ENCODE measurements around the gene ZNF76.

ZNF76 gene

GRCh38 chr6:35291491-35291890 lies 32.0 kb downstream of the ZNF76 start:
- H3K9me3 Mint-ChIP-seq, result no peaks in the 10 kb centered on the region
- peaks cover 0 to 1% of the 10 kb centered on the region in 2 donors for H3K4me1 Mint-ChIP-seq (ENCODE audit: low read depth in 2 of 2)
- H3K36me3 Mint-ChIP-seq (ENCODE audit: insufficient read depth), result peaks cover 25% of the 10 kb centered on the region
- H3K27ac Mint-ChIP-seq, result peak overlapping the region in 1 of 2 donors; percentile 7
- no peaks in the 10 kb centered on the region for H3K27me3 Mint-ChIP-seq
- ATAC-seq (replicated peaks) (no peak), DNase-seq (no peak)
- no peak overlapping the region for H3K4me3 Mint-ChIP-seq

- peaks cover 3% of the 10 kb centered on the region in 2 donors for H3K4me1 Mint-ChIP-seq (ENCODE audit: low read depth in 2 of 2)
- no peak overlapping the region for H3K4me3 Mint-ChIP-seq
- H3K9me3 Mint-ChIP-seq, result no peaks in the 10 kb centered on the region
- H3K27me3 Mint-ChIP-seq, result no peaks in the 10 kb centered on the region
- H3K27ac Mint-ChIP-seq, result peak overlapping the region in 1 of 2 donors; percentile 51
- H3K36me3 Mint-ChIP-seq (ENCODE audit: insufficient read depth), result peaks cover 24% of the 10 kb centered on the region
- DNase-seq (no peak), ATAC-seq (replicated peaks) (no peak)
These were observed 33.0 kb downstream of the ZNF76 start for GRCh38 chr6:35292494-35292893.

- DNase-seq (no peak), ATAC-seq (replicated peaks) (no peak)
- Mint-ChIP-seq H3K36me3 (ENCODE audit: insufficient read depth) (peaks cover 15% of the 10 kb centered on the region), H3K4me3 (no peak overlapping the region), H3K9me3 (no peaks in the 10 kb centered on the region), H3K27ac (peak overlapping the region in 1 of 2 donors; percentile 66), H3K27me3 (no peaks in the 10 kb centered on the region), H3K4me1 (ENCODE audit: low read depth in 2 of 2) (peaks cover 5 to 6% of the 10 kb centered on the region in 2 donors)
These were observed 34.1 kb downstream of the ZNF76 start for GRCh38 chr6:35293681-35294080.

GRCh38 chr6:35294308-35294945 lies 34.9 kb downstream of the ZNF76 start:
- DNase-seq, result peak in 2 of 3 experiments; percentile 27 to 34
- Mint-ChIP-seq H3K27me3 (no peaks in the 10 kb centered on the region), H3K36me3 (ENCODE audit: insufficient read depth) (peaks cover 7% of the 10 kb centered on the region), H3K4me1 (ENCODE audit: low read depth in 2 of 2) (peaks cover 12 to 13% of the 10 kb centered on the region in 2 donors), H3K27ac (no peak overlapping the region), H3K4me3 (no peak overlapping the region), H3K9me3 (no peaks in the 10 kb centered on the region)
- ATAC-seq (replicated peaks), result peak; percentile 38

- Mint-ChIP-seq H3K27ac (no peak overlapping the region), H3K4me1 (ENCODE audit: low read depth in 2 of 2) (peaks cover 18% of the 10 kb centered on the region in 2 donors), H3K4me3 (no peak overlapping the region), H3K36me3 (ENCODE audit: insufficient read depth) (peaks cover 7% of the 10 kb centered on the region), H3K27me3 (no peaks in the 10 kb centered on the region), H3K9me3 (no peaks in the 10 kb centered on the region)
- DNase-seq (no peak), ATAC-seq (replicated peaks) (no peak)
These were observed 35.5 kb downstream of the ZNF76 start for GRCh38 chr6:35295036-35295435.

- H3K4me3 Mint-ChIP-seq, result no peak overlapping the region
- DNase-seq, result no peak
- H3K27me3 Mint-ChIP-seq, result no peaks in the 10 kb centered on the region
- H3K9me3 Mint-ChIP-seq, result no peaks in the 10 kb centered on the region
- H3K36me3 Mint-ChIP-seq (ENCODE audit: insufficient read depth), result peaks cover 9% of the 10 kb centered on the region
- H3K27ac Mint-ChIP-seq, result peak overlapping the region in 1 of 2 donors; percentile 56
- ATAC-seq (replicated peaks), result no peak
- H3K4me1 Mint-ChIP-seq (ENCODE audit: low read depth in 2 of 2), result peaks cover 25% of the 10 kb centered on the region in 2 donors
These were observed 36.2 kb downstream of the ZNF76 start for GRCh38 chr6:35295521-35296315.

- Mint-ChIP-seq H3K4me1 (ENCODE audit: low read depth in 2 of 2) (peaks cover 33 to 35% of the 10 kb centered on the region in 2 donors), H3K27ac (peak overlapping the region; percentile 88 to 95), H3K36me3 (ENCODE audit: insufficient read depth) (peaks cover 11% of the 10 kb centered on the region), H3K9me3 (no peaks in the 10 kb centered on the region), H3K4me3 (peak overlapping the region; percentile 83 to 90), H3K27me3 (no peaks in the 10 kb centered on the region)
- ATAC-seq (replicated peaks), result no peak
- no peak for DNase-seq
These were observed 37.5 kb downstream of the ZNF76 start for GRCh38 chr6:35296931-35297600.

GRCh38 chr6:35297601-35298481 lies 38.3 kb downstream of the ZNF76 start, which contains the start of gene DEF6:
TSS of gene DEF6 (plus strand) at chr6:35297818. CDS start at chr6:35297857, 39 bp downstream.
- H3K36me3 Mint-ChIP-seq (ENCODE audit: insufficient read depth), result peaks cover 16% of the 10 kb centered on the region
- no peaks in the 10 kb centered on the region for H3K27me3 Mint-ChIP-seq
- H3K9me3 Mint-ChIP-seq, result no peaks in the 10 kb centered on the region
- H3K27ac Mint-ChIP-seq, result peak within 1 kb of the TSS; percentile 88 to 95
- H3K4me1 Mint-ChIP-seq (ENCODE audit: low read depth in 2 of 2), result peaks cover 39 to 42% of the 10 kb centered on the region in 2 donors
- DNase-seq, result peak; percentile 79 to 88 (median 83)
- ATAC-seq (replicated peaks), result peak; percentile 87
- H3K4me3 Mint-ChIP-seq, result peak within 1 kb of the TSS; percentile 83 to 90

GRCh38 chr6:35298625-35299140 lies 39.1 kb downstream of the ZNF76 start:
- ATAC-seq (replicated peaks), result no peak
- H3K27ac Mint-ChIP-seq, result peak overlapping the region; percentile 88 to 95
- H3K4me1 Mint-ChIP-seq (ENCODE audit: low read depth in 2 of 2), result peaks cover 47 to 51% of the 10 kb centered on the region in 2 donors
- H3K36me3 Mint-ChIP-seq (ENCODE audit: insufficient read depth), result peaks cover 24% of the 10 kb centered on the region
- H3K4me3 Mint-ChIP-seq, result peak overlapping the region; percentile 83 to 90
- no peak for DNase-seq
- H3K27me3 Mint-ChIP-seq, result no peaks in the 10 kb centered on the region
- H3K9me3 Mint-ChIP-seq, result no peaks in the 10 kb centered on the region

- Mint-ChIP-seq H3K4me3 (peak overlapping the region; percentile 83 to 90), H3K4me1 (ENCODE audit: low read depth in 2 of 2) (peaks cover 54 to 60% of the 10 kb centered on the region in 2 donors), H3K36me3 (ENCODE audit: insufficient read depth) (peaks cover 31% of the 10 kb centered on the region), H3K27ac (peak overlapping the region; percentile 88 to 95), H3K27me3 (no peaks in the 10 kb centered on the region), H3K9me3 (no peaks in the 10 kb centered on the region)
- ATAC-seq (replicated peaks) (no peak), DNase-seq (no peak)
These were observed 40.1 kb downstream of the ZNF76 start for GRCh38 chr6:35299674-35300073.

- no peaks in the 10 kb centered on the region for H3K27me3 Mint-ChIP-seq
- H3K27ac Mint-ChIP-seq, result peak overlapping the region; percentile 88 to 95
- H3K4me1 Mint-ChIP-seq (ENCODE audit: low read depth in 2 of 2), result peaks cover 56 to 60% of the 10 kb centered on the region in 2 donors
- no peaks in the 10 kb centered on the region for H3K9me3 Mint-ChIP-seq
- peaks cover 32% of the 10 kb centered on the region for H3K36me3 Mint-ChIP-seq (ENCODE audit: insufficient read depth)
- peak overlapping the region; percentile 83 to 90 for H3K4me3 Mint-ChIP-seq
- ATAC-seq (replicated peaks), result peak; percentile 47
- peak in 2 of 3 experiments; percentile 33 to 34 for DNase-seq
These were observed 41.3 kb downstream of the ZNF76 start for GRCh38 chr6:35300848-35301247.

- H3K27me3 Mint-ChIP-seq, result no peaks in the 10 kb centered on the region
- peak; percentile 78 to 84 (median 79) for DNase-seq
- peak overlapping the region; percentile 83 to 90 for H3K4me3 Mint-ChIP-seq
- peak overlapping the region; percentile 95 to 97 for H3K27ac Mint-ChIP-seq
- peak; percentile 91 for ATAC-seq (replicated peaks)
- H3K36me3 Mint-ChIP-seq (ENCODE audit: insufficient read depth), result peaks cover 51% of the 10 kb centered on the region
- H3K4me1 Mint-ChIP-seq (ENCODE audit: low read depth in 2 of 2), result peaks cover 63 to 68% of the 10 kb centered on the region in 2 donors
- H3K9me3 Mint-ChIP-seq, result no peaks in the 10 kb centered on the region
These were observed 43.2 kb downstream of the ZNF76 start for GRCh38 chr6:35302604-35303241.

All from effector memory CD8-positive, alpha-beta T cell (primary cell).